ENCODE results near the gene LATS1.

GRCh38 chr6:149763866-149764265, 46.0 kb upstream of the LATS1 start:
- TF ChIP-seq POLR2AphosphoS5 (IDR thresholded peaks at IDR 0.05) = no peak
- TF ChIP-seq, protein P1, sequence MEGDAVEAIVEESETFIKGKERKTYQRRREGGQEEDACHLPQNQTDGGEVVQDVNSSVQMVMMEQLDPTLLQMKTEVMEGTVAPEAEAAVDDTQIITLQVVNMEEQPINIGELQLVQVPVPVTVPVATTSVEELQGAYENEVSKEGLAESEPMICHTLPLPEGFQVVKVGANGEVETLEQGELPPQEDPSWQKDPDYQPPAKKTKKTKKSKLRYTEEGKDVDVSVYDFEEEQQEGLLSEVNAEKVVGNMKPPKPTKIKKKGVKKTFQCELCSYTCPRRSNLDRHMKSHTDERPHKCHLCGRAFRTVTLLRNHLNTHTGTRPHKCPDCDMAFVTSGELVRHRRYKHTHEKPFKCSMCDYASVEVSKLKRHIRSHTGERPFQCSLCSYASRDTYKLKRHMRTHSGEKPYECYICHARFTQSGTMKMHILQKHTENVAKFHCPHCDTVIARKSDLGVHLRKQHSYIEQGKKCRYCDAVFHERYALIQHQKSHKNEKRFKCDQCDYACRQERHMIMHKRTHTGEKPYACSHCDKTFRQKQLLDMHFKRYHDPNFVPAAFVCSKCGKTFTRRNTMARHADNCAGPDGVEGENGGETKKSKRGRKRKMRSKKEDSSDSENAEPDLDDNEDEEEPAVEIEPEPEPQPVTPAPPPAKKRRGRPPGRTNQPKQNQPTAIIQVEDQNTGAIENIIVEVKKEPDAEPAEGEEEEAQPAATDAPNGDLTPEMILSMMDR (IDR thresholded peaks at IDR 0.05) = no peak
